ENCODE data around the gene PAPOLA.
"Not testable (repeated sequence)": the region's sequence is repeated elsewhere in the genome, so short reads cannot be mapped to it uniquely, and the experiment has no call there.

Gene PAPOLA

DNA sequence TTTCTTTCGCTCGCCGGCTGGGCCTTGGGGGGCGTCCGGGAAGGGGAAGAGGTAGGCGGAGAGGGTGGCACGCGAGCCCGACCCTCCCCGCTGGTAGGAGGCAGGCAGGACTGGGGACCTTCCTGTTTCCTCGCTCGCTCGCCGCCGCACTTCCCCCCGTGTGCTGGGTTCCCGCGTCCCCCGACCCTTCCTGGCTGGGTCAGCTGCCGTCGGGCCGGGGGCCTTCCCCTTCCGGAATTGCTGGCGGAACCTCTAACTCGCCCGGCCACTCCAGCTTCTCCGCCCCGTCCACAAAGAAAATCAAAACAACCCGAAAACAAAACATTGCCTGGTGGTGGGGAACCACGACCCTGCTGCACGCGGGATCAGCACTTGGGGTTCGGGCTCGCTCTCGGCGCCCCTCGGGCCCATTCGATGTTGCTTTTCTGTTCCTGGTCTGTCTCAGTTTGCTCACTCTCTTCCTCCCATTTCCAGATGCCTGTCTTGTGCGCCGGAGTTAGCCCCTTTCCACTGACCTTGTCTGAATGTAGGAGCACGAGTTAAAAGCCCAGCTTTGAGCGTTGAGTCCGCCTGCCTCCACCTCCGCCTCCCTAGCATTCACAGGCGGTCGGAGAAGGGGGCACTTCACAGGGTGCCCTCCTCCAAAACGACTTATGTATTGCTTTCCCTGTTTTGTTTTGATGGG, 581 bp downstream of the PAPOLA start:
- DNase-seq (ENCODE audit: low spot score), result peak; percentile 78

DNA sequence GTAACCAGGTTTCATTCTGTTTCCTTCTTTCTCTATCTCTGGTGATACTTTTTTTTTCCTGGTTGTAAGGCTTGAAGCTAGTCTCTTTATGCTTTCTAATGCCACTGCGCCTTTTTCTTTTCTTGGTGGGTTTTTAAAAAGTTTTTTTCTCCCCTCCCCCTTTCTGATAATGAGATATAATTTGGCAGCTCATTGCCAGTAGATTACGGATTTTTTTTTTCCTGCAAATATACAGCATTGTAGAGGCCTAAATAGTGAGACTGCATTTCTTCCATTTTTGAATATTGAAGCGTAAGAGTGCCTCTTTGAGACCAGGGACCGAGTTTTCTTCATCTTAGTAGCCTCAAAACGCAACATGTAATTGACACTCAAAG, 1.1 kb downstream of the PAPOLA start:
- DNase-seq (ENCODE audit: low spot score), result no peak

DNA sequence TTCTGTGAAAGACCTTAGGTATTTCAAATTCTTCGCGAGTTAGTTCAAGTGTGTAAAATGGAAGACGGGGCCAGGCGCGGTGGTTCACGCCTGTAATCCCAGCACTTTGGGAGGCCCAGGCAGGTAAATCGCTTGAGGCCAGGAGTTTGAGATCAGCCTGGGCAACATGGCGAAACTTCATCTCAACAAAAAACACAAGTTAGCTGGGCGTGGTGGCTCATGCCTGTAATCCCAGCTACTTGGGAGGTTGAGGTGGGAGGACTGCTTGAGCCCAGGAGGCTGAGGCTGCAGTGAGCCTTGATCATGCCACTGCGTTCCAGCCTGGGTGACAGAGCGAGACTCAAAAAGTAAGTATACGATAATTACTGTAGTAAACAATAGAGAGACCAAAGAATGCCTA, 2.2 kb downstream of the PAPOLA start:
- not testable (repeated sequence) for DNase-seq (ENCODE audit: low spot score)

DNA sequence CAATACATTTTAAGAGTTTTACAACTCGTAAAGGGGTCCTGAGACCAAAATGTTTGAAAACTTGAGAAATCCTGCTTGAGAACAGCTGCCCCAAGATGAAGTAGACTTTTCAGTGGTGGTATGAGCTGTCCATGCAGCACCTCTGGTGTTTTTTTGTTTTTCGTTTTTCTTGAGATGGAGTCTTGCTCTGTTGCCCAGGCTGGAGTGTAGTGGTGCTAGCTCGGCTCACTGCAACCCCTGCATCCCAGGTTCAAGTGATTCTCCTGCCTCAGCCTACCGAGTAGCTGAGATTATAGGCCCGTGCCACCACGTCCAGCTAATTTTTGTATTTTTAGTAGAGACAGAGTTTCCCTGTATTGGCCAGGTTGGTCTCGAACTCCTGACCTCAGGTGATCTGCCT, 5.5 kb downstream of the PAPOLA start:
- DNase-seq (ENCODE audit: low spot score), result no peak

DNA sequence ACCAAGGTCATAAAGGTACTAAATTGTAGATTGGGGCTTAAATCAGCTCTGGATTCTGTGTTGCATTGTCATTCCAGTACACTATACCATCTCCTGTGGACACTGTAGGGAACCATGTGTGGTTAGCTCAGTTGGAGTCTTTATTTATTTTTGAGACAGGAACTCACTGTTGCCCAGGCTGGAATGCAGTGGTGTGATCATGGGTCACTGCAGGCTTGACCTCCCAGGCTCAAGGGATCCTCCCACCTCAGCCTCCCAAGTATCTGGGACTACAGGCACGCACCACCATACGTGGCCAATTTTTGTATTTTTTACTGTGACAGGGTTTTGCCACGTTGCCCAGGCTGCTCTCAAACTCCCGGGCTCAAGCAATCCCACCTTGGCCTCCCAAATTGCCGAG, 6.7 kb downstream of the PAPOLA start:
- DNase-seq (ENCODE audit: low spot score), result no peak

DNA sequence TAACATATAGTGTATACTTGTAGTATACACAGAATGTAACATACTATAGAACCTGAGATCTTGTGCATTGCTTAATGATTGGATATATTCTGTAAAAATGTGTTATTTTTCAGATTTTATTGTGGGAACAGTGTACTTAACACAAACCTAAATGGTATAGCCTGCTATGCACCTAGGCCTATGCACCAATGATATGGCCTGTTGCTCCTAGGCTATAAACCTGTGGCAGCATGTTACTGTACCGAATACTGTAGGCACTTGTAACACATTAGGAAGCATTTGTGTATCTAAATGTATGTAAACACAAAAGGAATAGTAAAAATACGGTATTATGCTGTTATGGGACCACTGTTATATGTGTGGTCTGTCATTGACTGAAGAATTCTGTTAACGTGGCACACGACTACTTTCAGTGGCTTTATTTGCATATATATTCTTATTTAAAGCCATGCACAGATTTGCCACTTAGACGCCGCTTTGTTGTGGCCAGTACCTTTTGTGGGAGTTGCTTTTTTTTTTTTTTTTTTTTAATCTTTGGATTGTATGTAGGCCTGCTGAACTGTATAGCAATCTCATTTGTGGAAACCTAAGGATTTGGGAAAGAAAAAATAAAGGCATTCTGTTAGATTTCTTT, 7.4 kb downstream of the PAPOLA start:
- DNase-seq (ENCODE audit: low spot score), result no peak

DNA sequence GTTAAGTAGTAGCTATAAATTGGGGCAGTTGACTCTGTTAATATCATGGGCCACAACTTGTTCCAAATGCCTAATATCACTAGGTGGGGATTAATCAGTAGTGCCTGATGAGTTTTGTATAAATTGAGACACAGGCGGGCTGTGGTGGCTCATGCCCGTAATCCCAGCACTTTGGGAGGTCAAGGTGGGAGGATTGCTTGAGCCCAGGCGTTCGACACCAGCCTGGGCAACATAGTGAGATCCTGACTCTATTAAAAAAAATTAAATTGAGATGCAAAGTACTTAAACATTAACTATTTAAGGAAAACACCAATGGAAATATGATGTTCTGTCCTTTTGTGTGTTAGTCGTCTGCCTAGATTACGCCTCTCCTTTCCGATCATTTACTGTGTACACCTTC, 9.0 kb downstream of the PAPOLA start:
- no peak for DNase-seq (ENCODE audit: low spot score)

DNA sequence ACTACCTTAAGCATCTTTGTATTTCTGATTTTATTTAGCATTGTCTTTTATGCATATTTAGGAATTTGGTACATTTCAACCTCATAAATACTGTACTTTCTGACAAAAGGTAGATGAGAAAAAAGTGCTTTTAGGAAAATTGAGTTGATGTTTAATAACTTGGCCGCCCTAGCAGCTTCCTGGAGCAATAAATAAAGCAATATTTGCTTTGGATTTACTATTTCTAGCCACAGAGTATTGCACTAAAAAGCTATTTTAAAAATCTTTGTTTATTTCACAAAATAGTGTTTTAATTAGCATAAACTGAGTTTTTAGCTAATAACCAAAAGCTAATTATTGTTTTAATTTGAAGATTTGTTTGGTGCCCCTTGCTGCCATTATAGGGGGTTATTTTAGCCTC, 9.5 kb downstream of the PAPOLA start:
- no peak for DNase-seq (ENCODE audit: low spot score)

DNA sequence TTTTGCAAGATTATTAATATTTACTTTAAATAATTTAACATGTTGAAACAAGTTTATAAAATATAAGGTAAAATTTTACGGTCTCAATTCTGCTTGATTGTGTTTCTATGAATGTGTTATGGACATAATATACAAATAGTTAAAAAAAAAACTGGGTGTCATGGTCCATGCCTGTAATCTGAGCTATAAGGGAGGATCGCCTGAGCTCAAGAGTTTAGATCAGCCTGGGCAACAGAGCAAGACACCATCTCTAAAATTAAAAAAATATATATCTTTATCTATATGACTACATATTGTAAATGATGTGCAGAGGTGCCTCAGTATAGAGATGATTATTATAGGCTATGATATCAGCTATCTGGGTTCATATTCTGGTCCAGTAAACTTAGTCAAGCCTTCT, 9.9 kb downstream of the PAPOLA start:
- DNase-seq (ENCODE audit: low spot score), result no peak

DNA sequence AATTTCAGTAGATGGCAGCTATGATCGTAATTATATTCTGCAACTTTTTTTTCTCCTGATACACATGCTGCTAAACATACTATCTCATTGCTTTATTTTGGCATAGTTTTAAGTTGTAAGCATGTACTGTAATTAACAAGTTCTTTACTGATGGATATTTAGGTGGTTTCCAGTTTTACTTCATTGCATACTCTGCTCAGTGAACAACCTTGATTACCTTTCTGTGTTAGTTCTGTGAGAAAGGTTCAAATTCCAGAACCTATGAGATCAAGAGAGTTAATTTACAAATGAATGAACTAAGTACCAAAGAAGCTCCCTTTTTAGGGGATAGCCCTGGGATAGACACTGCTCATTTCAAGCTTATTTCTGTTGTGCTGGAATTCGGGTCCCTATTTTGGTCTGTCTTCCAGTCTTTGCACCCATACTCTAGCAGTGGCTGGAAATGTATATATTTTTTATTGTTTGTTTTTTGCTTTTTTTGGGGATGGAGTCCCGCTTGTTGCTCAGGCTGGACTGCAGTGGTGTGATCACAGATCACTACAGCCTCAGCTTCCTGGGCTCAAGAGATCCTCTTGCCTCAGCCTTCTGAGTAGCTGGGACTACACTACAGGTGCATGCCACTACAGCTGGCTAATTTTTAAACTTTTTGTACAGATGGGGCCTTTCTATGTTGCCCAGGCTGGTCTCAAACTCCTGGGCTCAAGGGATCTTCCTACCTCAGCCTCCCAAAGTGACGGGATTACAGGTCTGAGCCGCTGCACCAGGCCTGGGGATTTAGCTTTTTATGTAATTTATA, 10.6 kb downstream of the PAPOLA start:
- DNase-seq (ENCODE audit: low spot score), result no peak

DNA sequence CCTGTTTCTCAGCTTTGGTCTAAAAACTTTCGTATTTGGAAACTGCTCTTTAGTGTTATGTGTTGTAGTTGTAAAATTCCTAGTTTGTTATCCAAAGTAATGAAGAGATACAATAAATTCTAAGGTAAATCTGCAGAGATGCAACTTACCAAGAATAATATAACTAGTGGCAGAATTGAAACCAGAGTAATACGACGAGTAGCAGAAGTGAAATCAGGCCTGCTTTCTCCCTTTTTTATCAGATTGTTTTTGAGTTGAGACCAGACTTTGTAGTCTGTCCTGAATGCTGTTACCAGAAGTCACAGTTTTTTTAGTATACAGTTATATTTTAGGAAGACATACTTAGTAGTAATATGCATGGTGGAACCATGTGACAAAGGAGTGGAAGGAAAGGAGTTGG, 12.5 kb downstream of the PAPOLA start:
- DNase-seq (ENCODE audit: low spot score), result no peak

DNA sequence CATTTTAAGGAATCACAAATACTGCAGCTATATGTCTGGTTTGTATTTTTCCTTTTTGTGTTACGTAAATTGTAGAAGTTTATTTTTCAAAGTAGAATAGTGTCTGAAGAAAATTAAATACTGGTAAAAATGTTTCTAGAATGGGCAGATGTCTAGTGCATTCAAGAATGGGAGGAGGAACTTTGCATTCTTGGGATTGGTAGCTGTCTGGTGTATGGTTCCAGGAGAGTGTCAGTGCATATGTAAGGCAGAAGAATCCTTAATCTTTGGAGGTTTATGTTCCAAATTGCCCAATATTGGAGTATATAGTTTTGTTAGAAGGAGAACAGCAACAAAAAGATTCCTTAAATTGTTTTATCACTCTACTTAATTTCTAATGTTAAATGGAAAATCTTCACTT, 13.5 kb downstream of the PAPOLA start:
- DNase-seq (ENCODE audit: low spot score), result no peak

DNA sequence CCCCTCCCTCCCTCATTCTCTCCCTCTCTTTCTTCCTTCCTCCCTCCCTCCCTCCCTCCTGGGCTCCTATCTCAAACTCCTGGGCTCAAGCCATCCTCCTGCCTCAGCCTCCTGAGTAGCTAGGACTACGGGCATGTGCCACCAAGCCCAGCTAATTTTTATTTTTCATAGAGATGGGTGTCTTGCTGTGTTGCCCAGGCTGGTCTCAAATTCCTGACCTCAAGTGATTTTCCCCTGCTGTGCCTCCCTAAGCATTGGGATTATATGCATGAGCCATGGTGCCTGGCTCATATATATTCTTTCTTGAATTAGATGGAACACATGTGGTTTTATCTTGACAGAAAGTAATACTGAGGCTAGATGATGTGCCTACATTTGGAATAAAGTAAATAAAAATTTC, 14.2 kb downstream of the PAPOLA start:
- no peak for DNase-seq (ENCODE audit: low spot score)

DNA sequence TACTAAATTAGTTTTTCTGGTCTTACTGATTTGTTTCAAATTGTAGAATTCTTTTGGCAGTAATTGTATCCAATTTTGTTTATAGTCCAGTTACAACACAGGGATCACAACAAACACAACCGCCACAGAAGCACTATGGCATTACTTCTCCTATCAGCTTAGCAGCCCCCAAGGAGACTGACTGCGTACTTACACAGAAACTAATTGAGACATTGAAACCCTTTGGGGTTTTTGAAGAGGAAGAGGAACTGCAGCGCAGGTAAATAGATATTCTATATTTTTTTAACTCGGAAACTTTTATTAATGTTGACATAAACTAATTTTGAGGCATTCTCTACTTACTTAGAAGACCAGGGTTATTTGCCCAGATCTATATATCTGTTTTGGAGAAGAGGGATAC, 17.8 kb downstream of the PAPOLA start:
- DNase-seq (ENCODE audit: low spot score), result no peak

DNA sequence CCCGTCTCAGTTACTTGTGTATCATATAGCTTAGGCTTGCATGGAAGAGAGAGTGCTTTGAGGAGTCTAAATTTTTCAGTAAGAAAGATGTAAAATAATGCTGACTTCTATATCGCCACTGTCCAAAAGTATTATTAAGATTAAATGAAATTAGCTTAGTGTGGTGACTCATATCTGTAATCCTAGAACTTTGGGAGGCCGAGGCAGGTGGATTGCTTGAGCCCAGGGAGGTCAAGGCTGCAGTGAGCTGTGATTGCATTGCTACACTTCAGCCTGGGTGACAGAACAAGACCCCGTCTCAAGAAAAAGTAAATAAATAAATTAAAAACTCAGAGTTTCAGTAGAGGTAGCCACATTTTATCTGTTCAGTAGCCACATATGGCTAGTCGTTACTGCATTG, 23.3 kb downstream of the PAPOLA start:
- DNase-seq (ENCODE audit: low spot score), result no peak

DNA sequence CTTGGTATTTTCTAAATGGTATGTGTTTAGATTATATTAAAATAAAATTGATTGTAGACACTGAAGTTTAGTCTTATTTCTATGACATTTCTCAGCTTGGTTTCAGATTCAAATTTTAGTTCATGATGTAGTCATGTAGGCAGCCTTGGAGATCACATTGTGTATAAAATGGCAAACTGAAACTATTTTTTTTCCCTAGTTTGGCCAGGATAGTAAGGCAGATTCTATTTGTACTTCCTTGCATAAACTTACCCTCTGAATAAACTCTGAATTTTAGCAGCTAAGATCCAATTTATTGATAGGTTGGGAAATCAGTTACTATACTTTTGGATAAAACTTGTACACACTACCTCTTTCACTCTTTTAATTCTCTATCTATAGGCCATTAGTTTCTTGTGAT, 30.4 kb downstream of the PAPOLA start:
- no peak for DNase-seq (ENCODE audit: low spot score)

DNA sequence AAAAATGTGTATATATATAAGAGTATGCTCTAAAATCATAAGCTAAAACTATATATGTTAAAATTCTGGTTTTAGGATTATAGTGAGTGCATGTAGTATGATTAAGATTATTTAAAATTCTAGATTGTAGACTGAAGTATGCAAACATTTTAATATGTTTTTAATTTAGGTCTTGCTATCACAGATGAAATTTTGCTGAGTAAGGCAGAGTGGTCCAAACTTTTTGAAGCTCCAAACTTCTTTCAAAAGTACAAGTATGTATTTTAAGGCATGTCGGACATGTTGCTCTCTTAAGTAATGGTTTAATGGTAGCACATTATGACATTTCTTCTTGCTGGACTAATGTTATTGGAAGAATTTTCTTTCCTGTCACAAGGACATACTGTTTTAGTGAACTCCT, 34.6 kb downstream of the PAPOLA start:
- no peak for DNase-seq (ENCODE audit: low spot score)

DNA sequence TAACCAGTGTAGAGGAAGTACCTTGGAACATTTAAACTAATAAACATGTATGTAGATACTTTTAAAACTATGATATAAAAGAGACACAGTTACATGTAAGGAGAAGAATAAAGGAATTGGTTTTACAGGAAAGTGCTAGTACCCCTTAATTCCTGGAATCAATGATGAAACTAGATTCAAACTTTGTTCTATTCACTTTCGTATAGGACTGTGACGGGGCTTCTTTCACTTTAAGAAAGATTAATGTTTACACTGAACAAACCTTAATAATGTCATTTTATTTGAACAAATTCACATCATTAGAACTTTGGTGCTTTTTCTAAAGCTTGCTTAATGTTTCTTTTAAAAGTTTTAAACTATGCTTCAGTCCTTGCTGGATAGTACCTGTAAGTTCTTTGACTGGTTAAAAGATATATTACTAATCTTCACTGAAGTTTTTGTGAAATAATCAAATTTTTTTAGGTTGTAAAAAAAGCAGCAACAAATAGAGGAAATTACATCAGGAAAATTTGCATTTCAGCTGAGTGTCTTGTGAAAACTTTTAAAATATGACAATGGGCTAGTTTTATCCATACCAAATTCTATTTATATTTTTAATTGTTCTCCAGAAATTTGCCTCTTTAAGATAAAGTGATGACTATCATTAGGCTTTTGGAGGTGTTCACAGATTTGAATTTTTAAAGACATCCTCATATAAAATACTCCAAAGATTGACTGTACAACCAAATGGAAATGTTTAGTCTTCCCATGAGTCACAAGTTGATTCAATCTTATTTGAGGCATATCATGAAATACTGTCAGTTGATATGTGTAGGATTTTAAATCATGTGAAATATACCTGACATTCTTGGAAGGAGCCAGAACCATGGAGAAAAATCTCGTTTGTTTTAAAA, 36.2 kb downstream of the PAPOLA start:
- no peak for DNase-seq (ENCODE audit: low spot score)

DNA sequence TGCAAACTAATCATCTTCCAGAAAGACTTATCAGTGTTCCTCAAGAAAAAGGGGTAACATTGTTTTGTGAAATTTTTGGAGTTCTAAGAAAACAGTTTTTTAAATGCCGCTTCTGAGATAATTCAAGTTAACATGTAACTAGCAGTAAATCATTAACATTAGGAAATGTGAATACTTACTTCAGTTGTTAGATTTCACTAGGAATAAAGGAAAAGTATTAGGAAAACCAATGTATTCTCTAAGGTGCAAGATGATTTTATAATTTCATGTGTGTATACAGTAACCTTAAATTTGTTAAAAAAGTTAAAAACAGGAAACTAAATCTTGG, 36.8 kb downstream of the PAPOLA start:
- DNase-seq (ENCODE audit: low spot score), result no peak

DNA sequence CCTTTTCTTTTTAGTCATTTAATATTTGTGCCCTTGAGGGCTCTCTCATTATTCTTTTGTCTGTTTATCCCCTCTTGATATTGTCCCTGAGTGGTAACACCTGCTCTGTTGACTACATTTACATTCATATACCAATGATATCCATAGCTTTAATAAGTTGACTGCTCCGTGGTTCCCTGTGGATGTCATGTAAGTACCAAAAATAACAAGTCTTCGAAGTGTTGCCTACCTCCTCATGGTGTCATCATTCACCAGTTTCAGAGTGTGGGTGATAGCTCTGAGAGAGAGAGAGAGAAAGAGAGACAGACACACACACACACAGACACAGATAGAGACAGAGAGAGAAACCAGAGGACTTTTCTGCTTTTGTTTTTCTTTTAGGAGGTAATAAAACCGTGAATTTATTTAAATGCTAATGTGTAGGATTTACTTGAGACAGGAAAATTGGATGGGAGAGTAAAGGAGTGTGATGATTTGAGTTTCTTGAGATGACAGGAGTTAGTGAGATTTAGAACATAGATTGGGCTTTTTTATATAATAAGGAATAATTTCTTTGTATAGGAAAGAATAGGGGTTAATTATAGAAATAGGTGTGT, 52.2 kb downstream of the PAPOLA start:
- DNase-seq (ENCODE audit: low spot score), result no peak

DNA sequence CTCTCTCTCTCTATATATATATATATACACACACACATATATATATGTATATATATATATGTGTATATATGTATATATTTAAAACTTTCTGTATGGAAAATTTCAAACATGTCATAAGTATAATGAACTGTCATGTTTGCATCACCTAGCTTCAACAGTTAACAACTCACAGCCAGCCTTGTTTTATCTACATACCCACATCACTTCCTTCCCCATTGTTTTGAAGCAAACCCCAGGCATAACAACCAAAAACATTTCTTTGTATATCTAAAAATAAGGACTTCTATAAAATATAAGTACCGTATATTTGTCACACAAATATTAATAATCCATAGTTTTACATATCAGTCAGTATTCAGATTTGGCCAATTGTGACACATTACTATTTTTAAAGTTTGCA, 57.4 kb downstream of the PAPOLA start:
- DNase-seq (ENCODE audit: low spot score), result no peak

DNA sequence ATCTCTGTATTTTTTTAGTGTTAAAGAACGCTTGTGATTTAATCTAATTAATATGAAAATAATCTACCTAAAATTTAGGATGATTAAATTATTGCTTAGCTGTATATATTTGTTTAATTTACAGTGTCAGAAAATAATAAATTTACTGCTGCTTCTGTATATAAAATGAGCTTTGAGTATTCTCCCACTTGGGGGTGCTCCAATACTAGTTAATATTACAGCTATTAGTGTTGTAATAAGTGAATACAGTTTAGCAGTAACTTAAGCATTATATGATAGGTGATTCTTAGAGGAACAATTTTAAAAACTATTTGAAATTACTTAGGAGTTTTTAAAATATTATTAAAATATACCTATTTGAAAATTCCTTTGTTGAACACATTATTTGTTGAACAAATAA, 62.2 kb downstream of the PAPOLA start:
- DNase-seq (ENCODE audit: low spot score), result no peak
